Esophagus (tissue), 2 donors: ENCODE results near the gene KLRC1. TPM values are rescaled to one million over a fixed set of nuclear protein-coding genes. Genes with fewer than 3 reads are reported as not detected.
"Not testable (repeated sequence)": the region's sequence is repeated elsewhere in the genome, so short reads cannot be mapped to it uniquely, and the experiment has no call there.

Source experiments
- H3K27ac ChIP-seq, 2 donors: one replicate each; pipeline ENCODE4 v1.5.1; 2013; ENCODE audit warnings: low read depth in 2 of 2, mild to moderate bottlenecking in 2 of 2, inconsistent platforms in 1 of 2, low read length in 1 of 2, moderate library complexity in 1 of 2
- H3K27me3 ChIP-seq, 2 donors: one replicate each; pipeline ENCODE4 v1.6.1; 2013; ENCODE audit warnings: low read length in 2 of 2, control low read depth in 1 of 2, mild to moderate bottlenecking in 1 of 2; ENCODE audit not compliant: insufficient read depth in 2 of 2, control insufficient read depth in 1 of 2
- H3K36me3 ChIP-seq, 2 donors: one replicate each; pipeline ENCODE4 v1.6.1; 2013; ENCODE audit warnings: low read length in 1 of 2; ENCODE audit not compliant: control insufficient read depth in 2 of 2, insufficient read depth in 2 of 2
- H3K4me1 ChIP-seq, 2 donors: one replicate each; pipeline ENCODE4 v1.6.1; 2013; ENCODE audit warnings: low read length in 1 of 2; ENCODE audit not compliant: control insufficient read depth in 2 of 2, insufficient read depth in 2 of 2
- H3K4me3 ChIP-seq, 2 donors: one replicate each; pipeline ENCODE4 v1.5.1; 2013; ENCODE audit warnings: low read length in 2 of 2, mild to moderate bottlenecking in 2 of 2, low read depth in 1 of 2, moderate library complexity in 1 of 2
- H3K9me3 ChIP-seq, 2 donors: one replicate each; pipeline ENCODE4 v1.6.1; 2013; ENCODE audit warnings: mild to moderate bottlenecking in 2 of 2, low read depth in 1 of 2, low read length in 1 of 2, moderate library complexity in 1 of 2; ENCODE audit not compliant: control insufficient read depth in 2 of 2, insufficient read depth in 1 of 2
- WGBS, 2 donors: extraction: QIAGEN DNeasy Blood & Tissue Kit; methylation state at CpG; one replicate each; pipeline ENCODE4 v1.1.7; 2013; 5-methylcytosine and 5-hydroxymethylcytosine counted together
- polyA plus RNA-seq, 2 donors: library from polyadenylated mRNA; stranded (reverse); fragments of 200-250 nt; gene quantifications; one replicate each; pipeline ENCODE4 v1.2.3, GENCODE V29; 2013
- donor health status: healthy with polysubstance abuse.
- donor health status: Bipolar disorder and iron deficiency.

The KLRC1 gene
- under 1 TPM; 0.65 to 0.78 TPM for polyA plus RNA-seq

DNA sequence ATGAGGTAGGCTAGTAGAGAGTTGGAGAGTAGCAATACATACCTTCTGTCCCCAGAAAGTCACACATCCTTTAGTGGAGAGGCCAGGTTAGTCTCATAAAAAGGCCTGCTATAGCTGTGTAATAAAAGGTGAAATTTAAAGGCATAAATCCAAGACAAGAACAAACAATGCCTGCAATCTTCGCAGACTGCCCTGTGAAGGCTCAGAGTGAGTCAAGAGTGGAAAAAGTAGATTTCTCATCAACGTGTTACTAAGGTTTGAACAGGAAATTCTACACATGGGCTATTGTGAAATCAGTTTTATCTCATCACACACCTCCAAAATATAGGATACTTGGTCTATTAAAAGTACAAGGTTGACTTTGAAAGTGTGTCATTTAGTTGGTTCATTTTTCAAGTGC, at the start of gene KLRC1:
KLRC1 (minus strand) TSS at position 222 of the 400 bp plus-strand sequence. CDS start 2,221 bp downstream, outside the sequence.
- Histone ChIP-seq H3K27ac (no peak within 1 kb of the TSS), H3K4me1 (no peaks in the 10 kb centered on the region), H3K4me3 (no peak within 1 kb of the TSS), H3K27me3 (no peaks in the 10 kb centered on the region), H3K36me3 (no peaks in the 10 kb centered on the region), H3K9me3 (peaks cover 3 to 5% of the 10 kb centered on the region in 2 donors)
- 41 to 50% methylated on average over 2 of the region's 2 CpGs for WGBS, 2 donors

DNA sequence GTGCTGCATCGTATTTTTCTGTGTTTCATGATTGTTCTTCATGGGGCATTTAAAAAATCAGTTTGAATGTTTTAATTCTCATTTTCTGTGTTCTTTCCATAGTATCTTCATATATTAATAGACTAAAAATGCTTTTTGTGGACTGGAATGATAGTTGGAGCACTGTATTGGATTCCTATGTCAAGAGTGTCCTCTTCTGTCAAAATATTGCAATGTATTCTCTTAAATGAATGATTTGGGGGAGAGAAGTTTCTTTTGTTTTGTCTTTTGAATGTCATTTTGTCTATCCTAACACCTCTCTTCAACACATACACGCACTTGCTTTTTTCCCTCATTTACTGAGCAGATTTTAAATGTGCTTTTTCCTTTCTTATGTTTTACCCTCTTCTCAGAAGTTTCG, 47.9 kb upstream of the KLRC1 start:
- Histone ChIP-seq H3K4me3 (no peak overlapping the region), H3K27ac (no peak overlapping the region), H3K9me3 (no peaks in the 10 kb centered on the region), H3K27me3 (no peaks in the 10 kb centered on the region), H3K36me3 (no peaks in the 10 kb centered on the region), H3K4me1 (no peaks in the 10 kb centered on the region)
- WGBS, 2 donors, result 43 to 45% methylated on average over 3 of the region's 3 CpGs

DNA sequence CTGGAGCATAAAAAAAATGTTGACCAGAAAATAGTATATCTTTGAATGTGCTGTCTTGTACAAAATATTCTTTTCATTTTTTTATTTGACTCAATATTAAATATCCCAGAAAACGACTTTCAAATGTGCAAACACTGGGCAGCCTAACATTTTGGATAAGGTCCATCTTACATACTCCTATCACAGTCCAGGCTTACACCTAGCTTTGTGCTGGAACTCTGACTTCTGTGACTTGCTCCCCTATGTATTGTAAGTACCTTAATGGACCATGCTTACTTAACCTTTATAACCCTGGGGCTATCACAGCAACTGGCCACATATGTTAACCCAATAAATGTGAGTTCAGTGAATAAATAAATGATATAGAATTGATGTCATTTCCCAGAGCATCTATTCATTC, 44.9 kb upstream of the KLRC1 start:
- Histone ChIP-seq H3K36me3 (no peaks in the 10 kb centered on the region), H3K27me3 (no peaks in the 10 kb centered on the region), H3K4me3 (no peak overlapping the region), H3K9me3 (no peaks in the 10 kb centered on the region), H3K4me1 (no peaks in the 10 kb centered on the region), H3K27ac (no peak overlapping the region)
- WGBS, 2 donors, result 13 to 16% methylated on average over 1 of the region's 1 CpG

DNA sequence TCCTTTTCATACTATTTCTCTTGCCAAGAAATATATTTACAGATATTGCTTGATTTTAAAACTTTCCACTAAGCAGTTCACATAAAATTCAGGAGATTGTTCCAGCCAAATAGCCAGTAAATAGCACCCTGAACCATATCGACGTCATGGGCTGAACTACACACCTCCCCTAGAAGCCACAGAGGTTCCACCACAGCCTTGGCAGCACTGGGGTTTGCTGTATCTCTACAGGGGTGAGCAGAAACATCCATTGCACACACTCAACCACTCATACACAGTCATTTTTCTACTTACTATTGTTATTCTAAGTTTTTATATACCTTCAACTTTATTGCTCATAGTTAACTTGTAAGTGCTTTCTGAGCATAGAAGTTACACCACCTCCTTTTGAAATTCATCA, 44.4 kb upstream of the KLRC1 start:
- WGBS, 2 donors, result 56 to 68% methylated on average over 2 of the region's 2 CpGs
- H3K9me3 ChIP-seq, result no peaks in the 10 kb centered on the region
- no peaks in the 10 kb centered on the region for H3K27me3 ChIP-seq
- H3K36me3 ChIP-seq, result no peaks in the 10 kb centered on the region
- no peaks in the 10 kb centered on the region for H3K4me1 ChIP-seq
- H3K27ac ChIP-seq, result no peak overlapping the region
- H3K4me3 ChIP-seq, result no peak overlapping the region

DNA sequence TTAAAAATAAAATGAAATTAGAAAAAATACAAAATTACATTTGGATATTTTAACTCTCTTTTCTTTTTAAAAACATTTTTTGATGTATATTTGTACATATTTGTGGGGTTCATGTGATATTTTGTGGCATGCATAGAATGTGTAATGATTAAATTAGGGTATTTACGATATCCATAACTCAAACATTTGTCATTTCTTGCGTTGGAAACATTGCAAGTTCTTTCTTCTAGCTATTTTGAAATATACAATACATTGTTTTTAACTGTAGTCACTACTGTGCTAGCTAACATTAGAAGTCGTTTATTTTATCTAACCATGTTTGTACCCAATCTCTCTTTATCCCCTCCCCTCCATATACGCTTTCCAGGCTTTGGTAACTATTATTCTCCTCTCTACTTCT, 38.6 kb upstream of the KLRC1 start:
- 79 to 80% methylated on average over 4 of the region's 4 CpGs for WGBS, 2 donors
- H3K27me3 ChIP-seq, result no peaks in the 10 kb centered on the region
- no peak overlapping the region for H3K27ac ChIP-seq

DNA sequence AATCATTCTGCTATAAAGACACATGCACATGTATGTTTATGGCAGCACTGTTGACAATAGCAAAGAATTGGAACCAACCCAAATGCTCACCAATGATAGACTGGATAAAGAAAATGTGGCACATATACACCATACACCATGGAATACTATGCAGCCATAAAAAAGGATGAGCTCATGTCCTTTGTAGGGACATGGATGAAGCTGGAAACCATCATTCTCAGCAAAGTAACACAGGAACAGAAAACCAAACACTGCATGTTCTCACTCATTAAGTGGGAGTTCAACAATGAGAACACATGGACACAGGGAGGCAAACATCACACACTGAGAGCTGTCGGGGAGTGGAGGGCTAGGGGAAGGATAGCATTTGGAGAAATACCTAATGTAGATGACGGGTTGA, 34.2 kb upstream of the KLRC1 start:
- H3K27me3 ChIP-seq, H3K27ac ChIP-seq, H3K9me3 ChIP-seq, H3K4me3 ChIP-seq, H3K36me3 ChIP-seq, H3K4me1 ChIP-seq: not testable (repeated sequence)
- WGBS, 2 donors, result 93 to 94% methylated on average over 2 of the region's 2 CpGs

More for the DNA sequence above, 38.6 kb upstream of the KLRC1 start:
- H3K9me3 ChIP-seq, result no peaks in the 10 kb centered on the region
- H3K4me1 ChIP-seq, result no peaks in the 10 kb centered on the region
- H3K36me3 ChIP-seq, result no peaks in the 10 kb centered on the region
- H3K4me3 ChIP-seq, result no peak overlapping the region

DNA sequence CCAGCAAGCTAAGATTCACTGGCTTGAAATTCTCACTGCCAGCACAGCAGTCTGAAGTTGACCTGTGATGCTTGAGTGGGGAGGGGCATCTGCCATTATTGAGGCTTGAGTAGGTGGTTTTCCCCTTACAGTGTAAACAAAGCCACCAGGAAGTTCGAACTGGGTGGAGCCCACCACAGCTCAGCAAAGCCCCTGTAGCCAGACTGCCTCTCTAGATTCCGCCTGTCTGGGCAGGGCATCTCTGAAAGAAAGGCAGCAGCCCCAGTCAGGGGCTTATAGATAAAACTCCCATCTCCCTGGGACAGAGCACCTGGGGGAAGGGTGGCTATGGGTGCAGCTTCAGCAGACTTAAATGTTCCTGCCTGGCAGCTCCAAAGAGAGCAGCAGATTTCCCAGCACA, 28.7 kb upstream of the KLRC1 start:
- H3K36me3 ChIP-seq, H3K9me3 ChIP-seq, H3K4me3 ChIP-seq, H3K27me3 ChIP-seq, H3K27ac ChIP-seq, H3K4me1 ChIP-seq: not testable (repeated sequence)
- WGBS, 2 donors, result 36 to 42% methylated on average over 2 of the region's 2 CpGs

DNA sequence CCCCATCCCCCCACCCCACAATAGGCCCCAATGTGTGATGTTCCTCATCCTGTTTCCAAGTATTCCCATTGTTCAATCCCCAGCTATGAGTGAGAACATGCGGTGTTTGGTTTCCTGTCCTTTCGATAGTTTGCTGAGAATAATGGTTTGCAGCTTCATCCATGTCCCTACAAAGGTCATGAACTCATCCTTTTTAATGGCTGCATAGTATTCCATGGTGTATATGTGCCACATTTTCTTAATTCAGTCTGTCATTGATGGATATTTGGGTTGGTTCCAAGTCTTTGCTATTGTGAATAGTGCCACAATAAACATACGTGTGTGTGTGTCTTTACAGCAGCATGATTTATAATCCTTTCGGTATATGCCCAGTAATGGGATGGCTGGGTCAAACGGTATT, 19.6 kb upstream of the KLRC1 start:
- WGBS, 2 donors, result 92 to 94% methylated on average over 5 of the region's 5 CpGs
- H3K4me1 ChIP-seq, H3K27ac ChIP-seq, H3K4me3 ChIP-seq, H3K36me3 ChIP-seq, H3K9me3 ChIP-seq, H3K27me3 ChIP-seq: not testable (repeated sequence)

DNA sequence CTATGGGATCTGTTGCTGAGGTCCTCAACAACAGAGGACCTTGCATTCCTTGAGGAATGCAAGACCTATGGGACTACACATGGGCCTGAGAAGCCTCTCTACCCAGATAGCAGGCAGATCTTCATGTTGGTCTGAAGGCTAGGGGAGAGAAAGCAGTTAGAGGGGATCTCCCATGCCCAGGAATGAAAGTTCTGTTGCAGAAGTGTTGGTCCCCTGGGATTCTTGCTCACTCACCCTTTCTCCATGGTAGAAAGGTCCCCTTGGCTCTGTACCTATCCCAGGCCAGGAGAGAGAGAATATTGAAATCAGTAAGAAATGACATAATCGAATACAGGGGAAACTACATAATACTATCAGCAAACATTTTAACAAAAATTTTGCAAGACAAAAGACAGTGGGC, 16.5 kb upstream of the KLRC1 start:
- WGBS, 2 donors, result 85 to 86% methylated on average over 1 of the region's 1 CpG
- H3K4me1 ChIP-seq, result no peaks in the 10 kb centered on the region

DNA sequence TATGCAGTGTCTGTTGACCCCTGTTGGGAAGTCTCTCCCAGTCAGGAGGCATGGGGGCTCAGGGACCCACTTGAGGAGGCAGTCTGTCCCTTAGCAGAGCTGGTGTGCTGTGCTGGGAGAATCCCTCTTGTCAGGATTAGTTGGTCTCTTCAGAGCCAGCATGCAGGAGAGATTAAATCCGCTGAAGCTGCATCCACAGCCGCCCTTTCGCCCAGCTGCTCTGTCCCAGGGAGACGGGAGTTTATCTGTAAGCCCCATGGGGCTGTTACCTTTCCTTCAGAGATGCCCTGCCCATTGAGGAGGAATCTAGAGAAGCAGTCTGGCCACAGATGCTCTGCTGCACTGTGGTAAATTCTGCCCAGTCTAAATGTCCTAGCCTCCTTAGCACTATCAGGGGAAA, 13.1 kb upstream of the KLRC1 start:
- 69 to 88% methylated on average over 4 of the region's 4 CpGs for WGBS, 2 donors
- H3K27ac ChIP-seq, result no peak overlapping the region
- no peak overlapping the region for H3K4me3 ChIP-seq
- no peaks in the 10 kb centered on the region for H3K27me3 ChIP-seq
- no peaks in the 10 kb centered on the region for H3K4me1 ChIP-seq
- no peaks in the 10 kb centered on the region for H3K9me3 ChIP-seq
- H3K36me3 ChIP-seq, result no peaks in the 10 kb centered on the region

More for the DNA sequence above, 16.5 kb upstream of the KLRC1 start:
- Histone ChIP-seq H3K27me3 (no peaks in the 10 kb centered on the region), H3K36me3 (no peaks in the 10 kb centered on the region), H3K4me3 (no peak overlapping the region), H3K9me3 (no peaks in the 10 kb centered on the region), H3K27ac (no peak overlapping the region)
